NK-92 treated with Interleukin-12 subunit alpha and Interleukin-12 subunit beta, amount 100 ng/mL, for 24 hours (cell line): Measurements from ENCODE around the gene NCK2.

Experiments used
- DNase-seq: peaks from one replicate; lab custom pipeline; 2025; lab: John Stamatoyannopoulos, UW

Gene NCK2

GRCh38 chr2:105926960-105927678 lies 182.4 kb downstream of the NCK2 start:
- DNase-seq, result no peak

- DNase-seq, result no peak
Measured at GRCh38 chr2:105928086-105928485, 183.4 kb downstream of the NCK2 start.

DNA sequence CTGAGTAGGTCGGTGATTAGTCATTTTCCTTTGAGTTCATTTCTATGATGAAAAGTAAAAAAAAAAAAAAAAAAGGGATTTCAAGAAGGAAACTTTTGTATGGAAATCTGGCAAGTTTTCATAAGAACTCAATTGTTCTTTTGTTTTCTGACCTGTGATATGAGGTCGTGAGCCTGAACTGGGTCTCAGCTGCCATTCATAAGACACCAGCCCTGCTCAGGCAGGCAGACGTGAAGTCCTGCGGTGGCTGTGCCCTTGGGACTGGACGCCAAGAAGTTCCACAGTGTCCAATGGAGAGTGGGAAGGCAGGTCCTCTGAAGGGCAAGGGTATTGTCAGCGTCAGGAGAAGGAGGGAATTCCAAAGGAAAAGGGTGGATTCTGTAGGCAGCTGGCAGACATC lies 183.9 kb downstream of the NCK2 start:
- no peak for DNase-seq

GRCh38 chr2:105929516-105929915 lies 184.8 kb downstream of the NCK2 start:
- DNase-seq, result no peak

DNA sequence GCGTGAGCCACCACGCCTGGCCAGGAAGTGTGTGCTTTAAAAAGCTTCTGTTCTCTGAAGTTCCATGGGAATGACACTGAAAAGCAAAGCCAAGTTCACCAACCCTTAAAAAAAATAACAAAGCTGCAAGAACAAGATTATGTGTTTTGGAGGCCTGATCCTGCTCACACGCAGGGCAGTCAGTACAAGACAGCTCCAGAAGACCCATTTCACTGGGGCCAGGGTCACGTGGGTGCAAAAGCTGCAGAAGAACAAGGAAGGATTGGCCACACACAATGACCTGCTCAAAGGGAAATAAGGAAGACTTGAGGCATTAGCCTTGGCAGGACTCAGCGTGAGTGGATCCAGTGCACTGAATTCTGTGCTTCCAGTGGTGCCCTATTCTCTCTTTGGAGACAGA lies 187.9 kb downstream of the NCK2 start:
- no peak for DNase-seq

- DNase-seq, result no peak
Measured at GRCh38 chr2:105933906-105934305, 189.2 kb downstream of the NCK2 start.

- DNase-seq, result no peak
Measured at GRCh38 chr2:105934467-105934866, 189.8 kb downstream of the NCK2 start.

DNA sequence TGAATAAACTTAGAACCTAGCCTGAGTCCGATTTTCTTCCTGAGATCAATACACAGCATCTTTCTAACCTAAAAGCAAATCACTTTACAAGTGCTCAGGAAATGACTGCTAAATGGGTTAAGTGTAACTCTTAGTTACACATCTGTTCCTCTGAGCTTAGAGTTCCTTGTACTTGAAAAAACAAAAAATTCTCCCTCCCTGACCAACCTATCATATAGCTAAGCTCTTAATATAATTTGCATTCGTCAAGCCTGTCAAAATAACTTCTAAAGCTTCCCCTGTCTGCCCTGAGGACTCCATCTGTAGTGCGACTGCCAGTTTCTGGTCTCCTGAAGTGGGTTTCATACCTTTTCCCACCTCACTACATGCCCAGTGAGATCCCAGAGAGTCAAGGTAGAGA lies 190.4 kb downstream of the NCK2 start:
- no peak for DNase-seq

GRCh38 chr2:105936954-105937353 lies 192.2 kb downstream of the NCK2 start:
- no peak for DNase-seq

GRCh38 chr2:105937498-105938097 lies 192.9 kb downstream of the NCK2 start:
- DNase-seq, result no peak
